A549 (cell line): Measurements from ENCODE around the gene FAM20C. TPM values are rescaled to one million over a fixed set of nuclear protein-coding genes. Genes with fewer than 3 reads are reported as not detected.

Experiments used
- ATAC-seq, 2 experiments: fragments of 200-7000 bp in 1 of 2; fragments of >200 bp in 1 of 2; cut with Nextera tagmentation in 1 of 2; cut with Tn5 transposase in 1 of 2; 3 replicates each; pipeline versions ENCODE4 v1.8.0 to v1.9.1; 2018 to 2020; ENCODE audit warnings: mild to moderate bottlenecking in 1 of 2, moderate library complexity in 1 of 2
- CTCF ChIA-PET: fragments of 300-600 bp; sonication (Branson Sonifier 250); formaldehyde crosslinking; extraction: SDS; loops from one replicate; lab custom pipeline; 2021; ENCODE audit warnings: antibody characterized with exemption, inconsistent platforms; lab: Yijun Ruan, JAX
- POLR2A ChIA-PET: fragments of 350-600 bp; formaldehyde crosslinking; extraction: SDS; loops from one replicate; lab custom pipeline; 2021; ENCODE audit warnings: antibody characterized with exemption, inconsistent platforms; lab: Yijun Ruan, JAX
- DNase-seq, 2 experiments: peaks; one replicate each; pipeline versions ENCODE4 v3.0.0 to v3.0.0-alpha.2; 2011 to 2016; ENCODE audit warnings: low read depth in 1 of 2, low spot score in 1 of 2
- FAIRE-seq: peaks from 2 replicates; lab custom pipeline; 2011; peaks lifted over from hg19 to GRCh38; lab: Jason Lieb, UNC
- H3K27ac ChIP-seq, 2 experiments: fragments of >200 bp; sonication (Bioruptor Twin); formaldehyde crosslinking; 3 replicates each; pipeline ENCODE4 v1.5.1; 2016 to 2017
- H3K4me1 ChIP-seq: fragments of >200 bp; sonication (Bioruptor Twin); formaldehyde crosslinking; 3 replicates; pipeline ENCODE4 v1.6.1; 2016
- H3K4me2 ChIP-seq: fragments of >200 bp; sonication (Bioruptor Twin); formaldehyde crosslinking; 3 replicates; pipeline ENCODE4 v1.6.1; 2016
- H3K4me3 ChIP-seq: fragments of >200 bp; sonication (Bioruptor Twin); formaldehyde crosslinking; 3 replicates; pipeline ENCODE4 v1.5.1; 2016
- H3K9me3 ChIP-seq: fragments of >200 bp; sonication (Bioruptor Twin); formaldehyde crosslinking; 3 replicates; pipeline ENCODE4 v1.6.1; 2016
- CHD2 ChIP-seq: fragments of 150-350 bp; IDR thresholded peaks from 2 replicates; pipeline ENCODE4 v1.6.1; 2014; ENCODE audit warnings: low read length; ENCODE audit not compliant: partially characterized antibody
- CHD4 ChIP-seq: fragments of 200-600 bp; sonication (generic); IDR thresholded peaks from 2 replicates; pipeline ENCODE4 v1.6.1; 2016; ENCODE audit warnings: antibody characterized with exemption, mild to moderate bottlenecking, borderline replicate concordance
- EHF ChIP-seq: fragments of 250-450 bp; sonication (Bioruptor Pico); IDR thresholded peaks from 2 replicates; pipeline ENCODE4 v1.5.0; 2020; ENCODE audit warnings: mild to moderate bottlenecking
- EP300 ChIP-seq, 2 experiments: fragments of >200 bp; sonication (Bioruptor Twin); formaldehyde crosslinking; IDR thresholded peaks; 2 replicates in 1 of 2; 3 replicates in 1 of 2; pipeline ENCODE4 v1.6.1; 2016 to 2017
- ESRRA ChIP-seq: fragments of 150-350 bp; IDR thresholded peaks from 2 replicates; pipeline ENCODE4 v1.6.1; 2014; ENCODE audit warnings: mild to moderate bottlenecking, low read length, borderline replicate concordance
- FOSL2 ChIP-seq, 2 experiments: fragments of 450-650 bp in 1 of 2; fragments of >200 bp in 1 of 2; sonication (Bioruptor Twin) in 1 of 2; formaldehyde crosslinking; IDR thresholded peaks; 2 replicates each; pipeline versions ENCODE4 v1.5.0 to v1.6.1; 2016 to 2020; ENCODE audit warnings: mild to moderate bottlenecking in 1 of 2, moderate library complexity in 1 of 2
- FOXS1 ChIP-seq: fragments of 250-450 bp; sonication (Bioruptor Pico); IDR thresholded peaks from 2 replicates; pipeline ENCODE4 v1.5.0; 2020; ENCODE audit warnings: mild to moderate bottlenecking, moderate library complexity
- HDAC2 ChIP-seq: fragments of 200-600 bp; sonication (generic); IDR thresholded peaks from 2 replicates; pipeline ENCODE4 v1.6.1; 2016
- HOXA7 ChIP-seq: fragments of 250-450 bp; sonication (Bioruptor Pico); IDR thresholded peaks from 2 replicates; pipeline ENCODE4 v1.5.0; 2020; ENCODE audit warnings: mild to moderate bottlenecking, moderate library complexity
- MAZ ChIP-seq: fragments of 150-350 bp; IDR thresholded peaks from 2 replicates; pipeline ENCODE4 v1.6.1; 2014; ENCODE audit warnings: antibody characterized with exemption, low read depth, low read length, borderline replicate concordance
- NR3C1 ChIP-seq: fragments of >200 bp; sonication (Bioruptor Twin); formaldehyde crosslinking; IDR thresholded peaks from 3 replicates; pipeline ENCODE4 v1.6.1; 2017
- POLR2A ChIP-seq: IDR thresholded peaks from 2 replicates; pipeline ENCODE4 v1.6.1; 2012; ENCODE audit warnings: mild to moderate bottlenecking, low read length
- RFX5 ChIP-seq: fragments of 450-650 bp; IDR thresholded peaks from 2 replicates; pipeline ENCODE4 v1.7.1; 2014; ENCODE audit warnings: antibody characterized with exemption, mild to moderate bottlenecking, moderate library complexity
- SMC3 ChIP-seq: fragments of >200 bp; sonication (Bioruptor Twin); formaldehyde crosslinking; IDR thresholded peaks from 3 replicates; pipeline ENCODE4 v1.6.1; 2018; ENCODE audit warnings: inconsistent platforms
- TP53 ChIP-seq: fragments of 250-450 bp; sonication (Bioruptor Pico); IDR thresholded peaks from 2 replicates; pipeline ENCODE4 v1.5.0; 2021; ENCODE audit warnings: mild to moderate bottlenecking, moderate library complexity
- ZSCAN20 ChIP-seq: fragments of 250-450 bp; sonication (Bioruptor Pico); IDR thresholded peaks from 2 replicates; pipeline ENCODE4 v1.8.0; 2022; ENCODE audit warnings: mild to moderate bottlenecking, moderate library complexity
- WGBS: methylation state at CpG from one replicate; pipeline ENCODE4 v1.1.6; 2017; ENCODE audit errors: missing lambda C conversion rate; 5-methylcytosine and 5-hydroxymethylcytosine counted together
- polyA plus RNA-seq, 4 experiments: library from polyadenylated mRNA; depleted of rRNA in 3 of 4; stranded (reverse); fragments of >200 nt; fragmentation: RNase III in 1 of 4; extraction: RNeasy Plus Mini Kit Qiagen cat#74134 plus additional on column Dnase treatment in 1 of 4; gene quantifications; 2 replicates in 3 of 4; 3 replicates in 1 of 4; pipeline ENCODE4 v1.2.3, GENCODE V29; 2011 to 2017
- TF ChIP-seq, protein P1 (sequence below): IDR thresholded peaks from 2 replicates; pipeline ENCODE4 v1.6.1; 2012
- TF ChIP-seq, protein P2 (sequence below): IDR thresholded peaks from 2 replicates; pipeline ENCODE4 v1.6.1; 2012; ENCODE audit warnings: low read depth, borderline replicate concordance
- TF ChIP-seq, protein P3 (sequence below): fragments of 250-450 bp; sonication (Bioruptor Pico); IDR thresholded peaks from 2 replicates; pipeline ENCODE4 v1.5.0; 2021; ENCODE audit warnings: mild to moderate bottlenecking, moderate library complexity, borderline replicate concordance
- TF ChIP-seq, protein P4 (sequence below): fragments of >200 bp; sonication (Bioruptor Twin); formaldehyde crosslinking; IDR thresholded peaks from 3 replicates; pipeline ENCODE4 v1.5.1; 2016
- TF ChIP-seq, protein P5 (sequence below): fragments of 200-600 bp; sonication (generic); IDR thresholded peaks from 2 replicates; pipeline ENCODE4 v1.6.1; 2016; ENCODE audit warnings: antibody characterized with exemption, mild to moderate bottlenecking, moderate library complexity
- TF ChIP-seq, protein P6 (sequence below): fragments of 450-650 bp; IDR thresholded peaks from 2 replicates; pipeline ENCODE4 v1.6.1; 2014; ENCODE audit warnings: antibody characterized with exemption
- TF ChIP-seq, protein P7 (sequence below): fragments of 150-350 bp; IDR thresholded peaks from 2 replicates; pipeline ENCODE4 v1.6.1; 2014; ENCODE audit warnings: low read depth, mild to moderate bottlenecking, low read length

The FAM20C gene
- polyA plus RNA-seq, 2 of the 4 experiments (the other 2 are of a cell fraction), result 5.6 to 20.3 TPM

DNA sequence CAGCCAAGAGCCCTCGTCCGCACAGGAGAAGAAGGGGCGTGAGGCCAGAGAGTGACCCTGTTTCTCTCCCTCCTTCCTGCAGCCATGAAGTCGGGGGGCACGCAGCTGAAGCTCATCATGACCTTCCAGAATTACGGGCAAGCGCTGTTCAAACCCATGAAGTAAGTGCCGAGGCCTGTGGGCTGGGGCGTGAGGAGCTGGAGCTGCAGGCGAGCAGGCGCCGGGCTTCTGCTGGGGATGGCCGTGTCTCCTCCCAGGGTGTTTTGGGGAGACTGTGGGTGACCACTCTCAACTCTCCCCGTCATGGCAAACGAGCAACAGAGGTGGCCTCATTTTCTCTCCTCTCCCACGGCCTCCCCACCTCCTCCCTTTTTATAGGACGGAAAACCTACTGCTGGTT lies 16.4 kb downstream of the FAM20C start:
- Histone ChIP-seq H3K27ac (no peak overlapping the region), H3K4me2 (no peak overlapping the region), H3K9me3 (0 out of 3 replicates have a peak, but pooled peaks cover 7% of the 10 kb centered on the region), H3K4me3 (no peak overlapping the region), H3K4me1 (no peaks in the 10 kb centered on the region)
- TF ChIP-seq, protein P1, sequence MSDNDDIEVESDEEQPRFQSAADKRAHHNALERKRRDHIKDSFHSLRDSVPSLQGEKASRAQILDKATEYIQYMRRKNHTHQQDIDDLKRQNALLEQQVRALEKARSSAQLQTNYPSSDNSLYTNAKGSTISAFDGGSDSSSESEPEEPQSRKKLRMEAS, result no peak
- no peak for TF ChIP-seq HOXA7 (CRISPR knock-in tag)
- TF ChIP-seq, protein P2, sequence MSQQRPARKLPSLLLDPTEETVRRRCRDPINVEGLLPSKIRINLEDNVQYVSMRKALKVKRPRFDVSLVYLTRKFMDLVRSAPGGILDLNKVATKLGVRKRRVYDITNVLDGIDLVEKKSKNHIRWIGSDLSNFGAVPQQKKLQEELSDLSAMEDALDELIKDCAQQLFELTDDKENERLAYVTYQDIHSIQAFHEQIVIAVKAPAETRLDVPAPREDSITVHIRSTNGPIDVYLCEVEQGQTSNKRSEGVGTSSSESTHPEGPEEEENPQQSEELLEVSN, result no peak
- TF ChIP-seq, protein P3, sequence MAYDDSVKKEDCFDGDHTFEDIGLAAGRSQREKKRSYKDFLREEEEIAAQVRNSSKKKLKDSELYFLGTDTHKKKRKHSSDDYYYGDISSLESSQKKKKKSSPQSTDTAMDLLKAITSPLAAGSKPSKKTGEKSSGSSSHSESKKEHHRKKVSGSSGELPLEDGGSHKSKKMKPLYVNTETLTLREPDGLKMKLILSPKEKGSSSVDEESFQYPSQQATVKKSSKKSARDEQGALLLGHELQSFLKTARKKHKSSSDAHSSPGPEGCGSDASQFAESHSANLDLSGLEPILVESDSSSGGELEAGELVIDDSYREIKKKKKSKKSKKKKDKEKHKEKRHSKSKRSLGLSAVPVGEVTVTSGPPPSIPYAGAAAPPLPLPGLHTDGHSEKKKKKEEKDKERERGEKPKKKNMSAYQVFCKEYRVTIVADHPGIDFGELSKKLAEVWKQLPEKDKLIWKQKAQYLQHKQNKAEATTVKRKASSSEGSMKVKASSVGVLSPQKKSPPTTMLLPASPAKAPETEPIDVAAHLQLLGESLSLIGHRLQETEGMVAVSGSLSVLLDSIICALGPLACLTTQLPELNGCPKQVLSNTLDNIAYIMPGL (CRISPR knock-in tag), result no peak
- no peak for TF ChIP-seq ZSCAN20 (CRISPR knock-in tag)
- TF ChIP-seq, protein P4, sequence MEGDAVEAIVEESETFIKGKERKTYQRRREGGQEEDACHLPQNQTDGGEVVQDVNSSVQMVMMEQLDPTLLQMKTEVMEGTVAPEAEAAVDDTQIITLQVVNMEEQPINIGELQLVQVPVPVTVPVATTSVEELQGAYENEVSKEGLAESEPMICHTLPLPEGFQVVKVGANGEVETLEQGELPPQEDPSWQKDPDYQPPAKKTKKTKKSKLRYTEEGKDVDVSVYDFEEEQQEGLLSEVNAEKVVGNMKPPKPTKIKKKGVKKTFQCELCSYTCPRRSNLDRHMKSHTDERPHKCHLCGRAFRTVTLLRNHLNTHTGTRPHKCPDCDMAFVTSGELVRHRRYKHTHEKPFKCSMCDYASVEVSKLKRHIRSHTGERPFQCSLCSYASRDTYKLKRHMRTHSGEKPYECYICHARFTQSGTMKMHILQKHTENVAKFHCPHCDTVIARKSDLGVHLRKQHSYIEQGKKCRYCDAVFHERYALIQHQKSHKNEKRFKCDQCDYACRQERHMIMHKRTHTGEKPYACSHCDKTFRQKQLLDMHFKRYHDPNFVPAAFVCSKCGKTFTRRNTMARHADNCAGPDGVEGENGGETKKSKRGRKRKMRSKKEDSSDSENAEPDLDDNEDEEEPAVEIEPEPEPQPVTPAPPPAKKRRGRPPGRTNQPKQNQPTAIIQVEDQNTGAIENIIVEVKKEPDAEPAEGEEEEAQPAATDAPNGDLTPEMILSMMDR, result no peak
- no peak for TF ChIP-seq HDAC2
- TF ChIP-seq FOXS1, result no peak
- TF ChIP-seq ESRRA, result no peak
- TF ChIP-seq, protein P5, sequence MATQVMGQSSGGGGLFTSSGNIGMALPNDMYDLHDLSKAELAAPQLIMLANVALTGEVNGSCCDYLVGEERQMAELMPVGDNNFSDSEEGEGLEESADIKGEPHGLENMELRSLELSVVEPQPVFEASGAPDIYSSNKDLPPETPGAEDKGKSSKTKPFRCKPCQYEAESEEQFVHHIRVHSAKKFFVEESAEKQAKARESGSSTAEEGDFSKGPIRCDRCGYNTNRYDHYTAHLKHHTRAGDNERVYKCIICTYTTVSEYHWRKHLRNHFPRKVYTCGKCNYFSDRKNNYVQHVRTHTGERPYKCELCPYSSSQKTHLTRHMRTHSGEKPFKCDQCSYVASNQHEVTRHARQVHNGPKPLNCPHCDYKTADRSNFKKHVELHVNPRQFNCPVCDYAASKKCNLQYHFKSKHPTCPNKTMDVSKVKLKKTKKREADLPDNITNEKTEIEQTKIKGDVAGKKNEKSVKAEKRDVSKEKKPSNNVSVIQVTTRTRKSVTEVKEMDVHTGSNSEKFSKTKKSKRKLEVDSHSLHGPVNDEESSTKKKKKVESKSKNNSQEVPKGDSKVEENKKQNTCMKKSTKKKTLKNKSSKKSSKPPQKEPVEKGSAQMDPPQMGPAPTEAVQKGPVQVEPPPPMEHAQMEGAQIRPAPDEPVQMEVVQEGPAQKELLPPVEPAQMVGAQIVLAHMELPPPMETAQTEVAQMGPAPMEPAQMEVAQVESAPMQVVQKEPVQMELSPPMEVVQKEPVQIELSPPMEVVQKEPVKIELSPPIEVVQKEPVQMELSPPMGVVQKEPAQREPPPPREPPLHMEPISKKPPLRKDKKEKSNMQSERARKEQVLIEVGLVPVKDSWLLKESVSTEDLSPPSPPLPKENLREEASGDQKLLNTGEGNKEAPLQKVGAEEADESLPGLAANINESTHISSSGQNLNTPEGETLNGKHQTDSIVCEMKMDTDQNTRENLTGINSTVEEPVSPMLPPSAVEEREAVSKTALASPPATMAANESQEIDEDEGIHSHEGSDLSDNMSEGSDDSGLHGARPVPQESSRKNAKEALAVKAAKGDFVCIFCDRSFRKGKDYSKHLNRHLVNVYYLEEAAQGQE, result no peak
- TF ChIP-seq RFX5, result no peak
- TF ChIP-seq, protein P6, sequence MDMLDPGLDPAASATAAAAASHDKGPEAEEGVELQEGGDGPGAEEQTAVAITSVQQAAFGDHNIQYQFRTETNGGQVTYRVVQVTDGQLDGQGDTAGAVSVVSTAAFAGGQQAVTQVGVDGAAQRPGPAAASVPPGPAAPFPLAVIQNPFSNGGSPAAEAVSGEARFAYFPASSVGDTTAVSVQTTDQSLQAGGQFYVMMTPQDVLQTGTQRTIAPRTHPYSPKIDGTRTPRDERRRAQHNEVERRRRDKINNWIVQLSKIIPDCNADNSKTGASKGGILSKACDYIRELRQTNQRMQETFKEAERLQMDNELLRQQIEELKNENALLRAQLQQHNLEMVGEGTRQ, result no peak
- no peak for TF ChIP-seq POLR2A
- no peak for TF ChIP-seq CHD4
- WGBS, result 86% methylated on average over 17 of the region's 17 CpGs
- ChIA-PET POLR2A (no interaction called here), CTCF (interaction anchor here (1.1 kb wide), 1 partner anchor 11 kb away, joined by 3 read pairs; no protein-coding TSS in a partner anchor)
- ATAC-seq, result no peak
- FAIRE-seq, result no peak
- DNase-seq, result no peak

DNA sequence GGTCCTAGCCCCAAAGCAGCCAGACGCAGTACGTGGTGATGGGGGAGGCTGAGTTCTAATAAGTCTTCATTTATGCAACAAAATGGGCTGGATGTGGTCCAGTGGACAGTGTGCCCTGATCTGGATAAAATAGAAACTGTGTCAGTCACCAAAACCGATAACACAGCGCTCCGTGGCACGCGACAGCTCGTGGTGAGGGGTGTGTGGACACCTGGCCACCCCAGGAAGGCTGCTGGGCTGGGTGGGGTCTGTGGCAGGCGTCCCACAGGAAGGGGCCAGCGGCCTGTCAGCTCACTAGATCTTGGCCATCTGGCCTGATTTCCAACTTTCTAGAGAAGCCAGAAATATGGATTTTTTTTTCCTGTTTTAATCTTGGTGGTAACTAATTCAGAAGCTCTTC lies 17.0 kb downstream of the FAM20C start:
- ChIA-PET CTCF (interaction anchor here (0.7 to 1.8 kb wide), 3 partner anchors 11 to 17 kb away, joined by 3 to 5 read pairs (median 3); partner anchors contain the start of gene FAM20C), POLR2A (no interaction called here)
- DNase-seq (no peak), FAIRE-seq (no peak), ATAC-seq (no peak)
- Histone ChIP-seq H3K4me2 (no peak overlapping the region), H3K27ac (no peak overlapping the region), H3K9me3 (0 out of 3 replicates have a peak, but pooled peaks cover 7% of the 10 kb centered on the region), H3K4me1 (peaks cover 3% of the 10 kb centered on the region), H3K4me3 (no peak overlapping the region)
- WGBS, result 94% methylated on average over 10 of the region's 10 CpGs
- no peak for TF ChIP-seq CHD2
- no peak for TF ChIP-seq FOXS1
- TF ChIP-seq EHF (CRISPR knock-in tag), result no peak
- no peak for TF ChIP-seq ZSCAN20 (CRISPR knock-in tag)
- TF ChIP-seq, protein P6, result no peak
- no peak for TF ChIP-seq MAZ
- TF ChIP-seq TP53 (CRISPR knock-in tag), result no peak
- no peak for TF ChIP-seq FOSL2 (IDR thresholded peaks at IDR 0.05)
- no peak for TF ChIP-seq FOSL2 (CRISPR knock-in tag; IDR thresholded peaks at IDR 0.05)
- no peak for TF ChIP-seq NR3C1
- TF ChIP-seq, protein P7, sequence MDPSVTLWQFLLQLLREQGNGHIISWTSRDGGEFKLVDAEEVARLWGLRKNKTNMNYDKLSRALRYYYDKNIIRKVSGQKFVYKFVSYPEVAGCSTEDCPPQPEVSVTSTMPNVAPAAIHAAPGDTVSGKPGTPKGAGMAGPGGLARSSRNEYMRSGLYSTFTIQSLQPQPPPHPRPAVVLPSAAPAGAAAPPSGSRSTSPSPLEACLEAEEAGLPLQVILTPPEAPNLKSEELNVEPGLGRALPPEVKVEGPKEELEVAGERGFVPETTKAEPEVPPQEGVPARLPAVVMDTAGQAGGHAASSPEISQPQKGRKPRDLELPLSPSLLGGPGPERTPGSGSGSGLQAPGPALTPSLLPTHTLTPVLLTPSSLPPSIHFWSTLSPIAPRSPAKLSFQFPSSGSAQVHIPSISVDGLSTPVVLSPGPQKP, result no peak
- no peak for TF ChIP-seq EP300 (IDR thresholded peaks at IDR 0.05)
- TF ChIP-seq SMC3, result no peak
- TF ChIP-seq HDAC2, result no peak
